Measurements from ENCODE around the gene DBNDD1.

The DBNDD1 gene

GRCh38 chr16:90020260-90020837 is 1.1 kb upstream of the DBNDD1 start:
- no peak for DNase-seq (ENCODE audit: low spot score)
- TF ChIP-seq CTCF (IDR thresholded peaks at IDR 0.05; ENCODE audit: borderline replicate concordance, control extremely low read depth, extremely low read depth, insufficient read depth, missing control alignments), result no peak
- in situ Hi-C loops (cut with MboI; ENCODE audit: low sequenced_read_pairs, unreplicated experiment), result no loop called here

- TF ChIP-seq CTCF (IDR thresholded peaks at IDR 0.05; ENCODE audit: borderline replicate concordance, control extremely low read depth, extremely low read depth, insufficient read depth, missing control alignments), result peak; percentile 52
- in situ Hi-C loops (cut with MboI; ENCODE audit: low sequenced_read_pairs, unreplicated experiment), result no loop called here
- DNase-seq (ENCODE audit: low spot score), result peak; percentile 87
Observed at GRCh38 chr16:90019543-90020259, 445 bp upstream of the DBNDD1 start.

GRCh38 chr16:90018297-90018651 is 982 bp downstream of the DBNDD1 start:
- in situ Hi-C loops (cut with MboI; ENCODE audit: low sequenced_read_pairs, unreplicated experiment), result no loop called here
- DNase-seq (ENCODE audit: low spot score), result no peak
- TF ChIP-seq CTCF (IDR thresholded peaks at IDR 0.05; ENCODE audit: borderline replicate concordance, control extremely low read depth, extremely low read depth, insufficient read depth, missing control alignments), result no peak

GRCh38 chr16:90016339-90016950 is 2.8 kb downstream of the DBNDD1 start:
- in situ Hi-C loops (cut with MboI; ENCODE audit: low sequenced_read_pairs, unreplicated experiment), result no loop called here
- no peak for TF ChIP-seq CTCF (IDR thresholded peaks at IDR 0.05; ENCODE audit: borderline replicate concordance, control extremely low read depth, extremely low read depth, insufficient read depth, missing control alignments)
- DNase-seq (ENCODE audit: low spot score), result no peak

GRCh38 chr16:90015586-90016338 is 3.5 kb downstream of the DBNDD1 start:
- in situ Hi-C loops (cut with MboI; ENCODE audit: low sequenced_read_pairs, unreplicated experiment), result no loop called here
- TF ChIP-seq CTCF (IDR thresholded peaks at IDR 0.05; ENCODE audit: borderline replicate concordance, control extremely low read depth, extremely low read depth, insufficient read depth, missing control alignments), result no peak
- DNase-seq (ENCODE audit: low spot score), result no peak

- no peak for DNase-seq (ENCODE audit: low spot score)
- in situ Hi-C loops (cut with MboI; ENCODE audit: low sequenced_read_pairs, unreplicated experiment), result no loop called here
- TF ChIP-seq CTCF (IDR thresholded peaks at IDR 0.05; ENCODE audit: borderline replicate concordance, control extremely low read depth, extremely low read depth, insufficient read depth, missing control alignments), result no peak
Observed at GRCh38 chr16:90012991-90013745, 6.1 kb downstream of the DBNDD1 start.
